HG02884 (cell line): Measurements from ENCODE around the gene GGA2.
"Not testable (repeated sequence)": the region's sequence is repeated elsewhere in the genome, so short reads cannot be mapped to it uniquely, and the experiment has no call there.

Source experiments
- ATAC-seq: cut with Tn5 transposase; IDR thresholded peaks from one replicate; pipeline ENCODE4 v1.9.1; 2021; ENCODE audit warnings: mild to moderate bottlenecking, moderate library complexity; ENCODE audit not compliant: unreplicated experiment

GGA2 gene

DNA sequence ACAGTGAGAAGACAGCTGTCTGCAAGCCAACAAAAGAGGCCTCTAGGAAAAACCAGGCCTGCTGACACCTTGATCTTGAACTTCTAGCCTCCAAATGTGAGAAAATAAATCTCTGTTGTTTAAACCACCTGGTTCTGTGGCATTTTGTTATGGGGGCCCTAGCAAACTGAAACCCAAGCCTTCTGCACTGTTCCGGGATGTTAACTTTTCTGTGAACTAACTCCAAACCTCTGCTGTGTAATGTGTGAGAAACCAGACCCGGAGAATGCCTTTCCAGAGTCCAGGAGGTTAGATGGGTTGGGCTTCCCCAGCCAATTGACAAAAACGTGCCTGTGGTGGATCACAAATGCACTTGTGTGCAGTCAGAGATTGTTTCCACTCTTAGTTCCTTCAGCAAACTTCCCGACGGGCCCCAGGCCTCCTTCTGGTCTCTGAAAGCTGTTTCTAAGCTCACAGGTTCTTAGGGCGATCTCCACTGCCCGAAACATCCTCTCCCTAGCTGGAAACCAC, 13.6 kb upstream of the GGA2 start:
- no peak for ATAC-seq

DNA sequence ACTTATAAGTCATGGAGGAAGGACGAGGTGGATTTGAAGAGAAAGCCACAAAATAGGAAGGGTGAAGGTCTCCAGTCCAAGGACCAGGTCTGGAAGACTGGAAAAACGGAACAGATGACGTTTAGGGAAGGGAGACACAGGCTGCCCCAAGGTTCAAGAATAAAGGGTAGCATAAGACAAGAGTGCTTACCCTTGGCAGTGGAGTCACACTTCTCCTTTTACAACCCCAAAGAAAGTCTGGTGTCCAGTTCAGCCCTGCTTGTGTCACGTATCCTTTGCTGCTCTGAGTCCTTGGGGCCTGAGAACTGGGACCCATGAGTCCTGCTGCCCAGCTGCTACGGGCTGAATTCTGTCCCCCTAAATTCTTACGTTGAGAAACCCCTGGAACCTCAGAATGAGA, 13.0 kb upstream of the GGA2 start:
- no peak for ATAC-seq

- no peak for ATAC-seq
These were observed 11.7 kb upstream of the GGA2 start for GRCh38 chr16:23521965-23522364.

DNA sequence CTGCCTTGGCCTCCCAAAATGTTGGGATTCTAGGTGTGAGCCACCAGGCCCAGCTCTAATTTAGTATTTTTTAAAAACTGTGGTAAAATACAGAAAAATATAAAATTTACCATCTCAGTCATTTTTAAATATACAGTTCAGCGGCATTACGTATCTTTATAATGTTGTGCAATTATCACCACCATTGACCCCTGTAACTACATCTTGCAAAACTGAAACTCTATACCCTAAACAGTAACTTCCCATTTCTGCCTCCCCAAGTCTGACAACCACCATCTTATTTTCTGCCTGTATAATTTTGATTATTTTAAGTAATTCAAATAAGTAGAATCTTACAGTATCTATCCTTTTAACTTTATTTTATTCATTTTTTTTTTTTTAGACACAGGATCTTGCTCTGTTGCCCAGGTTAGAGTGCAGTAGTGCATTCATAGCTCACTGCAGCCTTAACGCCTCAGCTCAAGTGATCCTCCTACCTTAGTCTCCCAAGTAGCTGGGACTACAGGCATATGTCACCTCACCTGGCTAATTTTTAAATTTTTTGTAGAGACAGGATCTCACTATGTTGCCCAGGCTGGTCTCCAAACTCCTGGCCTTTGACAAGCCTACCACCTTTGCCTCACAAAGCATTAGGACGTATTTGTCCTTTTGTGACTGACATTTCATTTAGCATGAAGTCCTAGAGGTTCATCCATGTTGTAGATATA, 10.9 kb upstream of the GGA2 start:
- no peak for ATAC-seq

DNA sequence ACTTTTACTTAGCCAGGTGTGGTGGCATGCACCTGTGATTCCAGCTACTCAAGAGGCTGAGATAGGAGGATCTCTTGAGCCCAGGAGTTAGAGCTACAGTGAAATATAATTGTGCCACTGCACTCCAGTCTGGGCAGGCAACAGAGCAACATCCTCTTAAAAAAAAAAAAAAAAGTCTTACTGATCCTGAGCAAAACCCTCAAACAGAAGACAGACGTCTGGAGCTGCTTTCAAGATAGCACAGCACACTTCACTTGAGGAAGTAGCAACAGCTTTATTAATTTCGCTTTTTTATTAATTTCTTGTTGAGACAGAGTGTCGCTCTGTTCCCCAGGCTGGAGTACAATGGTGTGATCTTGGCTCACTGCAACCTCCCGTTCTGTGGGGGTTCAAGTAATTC, 10.2 kb upstream of the GGA2 start:
- ATAC-seq = no peak

- no peak for ATAC-seq
These were observed 9.0 kb upstream of the GGA2 start for GRCh38 chr16:23519282-23519681.

GRCh38 chr16:23518435-23518891, 8.2 kb upstream of the GGA2 start:
- peak; percentile 54 for ATAC-seq

GRCh38 chr16:23516366-23517137, 6.3 kb upstream of the GGA2 start:
- no peak for ATAC-seq

GRCh38 chr16:23515881-23516280, 5.6 kb upstream of the GGA2 start:
- ATAC-seq = no peak

DNA sequence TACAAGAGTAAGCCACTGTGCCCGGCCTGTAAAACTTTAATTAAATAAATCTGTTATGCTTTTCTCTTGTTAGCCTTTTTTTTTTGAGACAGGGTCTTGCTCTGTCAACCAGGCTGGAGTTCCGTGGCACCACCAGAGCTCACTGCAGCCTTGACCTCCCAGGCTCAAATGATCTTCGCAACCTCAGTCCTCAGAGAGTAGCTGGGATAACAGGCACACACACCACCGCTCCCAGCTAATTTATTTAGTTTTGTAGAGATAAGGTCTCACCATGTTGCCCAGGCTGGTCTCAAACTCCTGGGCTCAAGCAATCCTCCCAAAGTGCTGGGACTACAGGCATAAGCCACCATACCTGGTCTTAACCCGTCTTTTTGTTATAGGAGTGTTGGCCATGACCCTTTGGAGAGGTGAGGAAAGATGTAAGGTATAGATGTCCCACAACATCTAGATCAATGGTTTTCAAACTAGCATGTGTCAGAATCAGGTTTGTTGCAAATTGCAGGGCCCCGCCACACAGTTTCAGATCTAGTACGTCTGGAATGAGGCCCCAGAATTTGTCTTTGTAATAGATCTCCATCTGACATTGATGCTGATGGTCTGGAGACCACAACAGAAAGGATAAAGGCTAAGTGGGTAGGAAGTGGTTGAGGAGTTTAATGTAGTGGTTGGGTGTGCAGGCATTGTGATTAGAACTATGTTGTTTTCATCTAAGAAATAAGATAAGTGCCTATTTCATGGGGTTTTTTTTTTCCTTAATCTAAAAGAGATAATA, 4.3 kb upstream of the GGA2 start:
- no peak for ATAC-seq

GRCh38 chr16:23512168-23512695, 1.9 kb upstream of the GGA2 start:
- no peak for ATAC-seq

GRCh38 chr16:23511731-23512130, 1.4 kb upstream of the GGA2 start:
- no peak for ATAC-seq

GRCh38 chr16:23510915-23511270, 599 bp upstream of the GGA2 start:
- not testable (repeated sequence) for ATAC-seq

DNA sequence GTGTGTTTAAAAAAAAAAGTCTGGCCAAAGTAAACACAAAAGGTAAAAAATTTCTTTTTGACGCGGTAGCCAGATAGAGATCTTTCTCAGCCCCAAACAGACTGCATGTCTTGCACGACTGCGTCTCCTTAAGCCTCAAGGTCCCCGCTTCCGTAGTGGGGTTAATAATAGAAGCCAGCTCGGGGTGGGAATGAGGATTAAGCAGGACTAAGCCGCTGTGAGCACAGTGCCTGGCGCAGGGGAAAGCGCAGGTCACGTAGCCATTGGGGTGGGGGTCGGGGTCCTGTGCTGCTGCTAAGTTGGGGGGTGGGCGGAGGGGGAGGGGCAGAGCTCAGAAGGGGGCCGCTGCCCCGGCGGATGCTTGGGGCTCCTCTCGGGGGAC, 521 bp downstream of the GGA2 start:
- no peak for ATAC-seq

DNA sequence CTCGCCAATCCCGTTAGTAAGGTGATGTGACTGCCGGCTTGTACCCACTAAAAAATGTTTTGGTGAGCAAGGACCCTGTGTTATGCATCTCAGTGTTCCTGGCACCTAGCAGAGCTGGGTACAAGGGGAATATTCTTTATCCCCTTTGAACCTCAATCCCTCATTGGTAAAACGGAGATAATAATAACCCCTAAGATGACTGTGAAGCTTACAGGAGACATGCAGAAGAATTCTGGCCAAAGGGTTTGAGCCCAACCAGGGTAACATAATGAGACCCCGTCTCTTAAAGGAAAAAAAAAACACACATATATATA, 896 bp downstream of the GGA2 start:
- ATAC-seq = no peak

GRCh38 chr16:23508589-23509440, 1.5 kb downstream of the GGA2 start:
- ATAC-seq = no peak

GRCh38 chr16:23506606-23506994, 3.7 kb downstream of the GGA2 start:
- ATAC-seq = no peak

GRCh38 chr16:23505671-23506605, 4.4 kb downstream of the GGA2 start:
- no peak for ATAC-seq

DNA sequence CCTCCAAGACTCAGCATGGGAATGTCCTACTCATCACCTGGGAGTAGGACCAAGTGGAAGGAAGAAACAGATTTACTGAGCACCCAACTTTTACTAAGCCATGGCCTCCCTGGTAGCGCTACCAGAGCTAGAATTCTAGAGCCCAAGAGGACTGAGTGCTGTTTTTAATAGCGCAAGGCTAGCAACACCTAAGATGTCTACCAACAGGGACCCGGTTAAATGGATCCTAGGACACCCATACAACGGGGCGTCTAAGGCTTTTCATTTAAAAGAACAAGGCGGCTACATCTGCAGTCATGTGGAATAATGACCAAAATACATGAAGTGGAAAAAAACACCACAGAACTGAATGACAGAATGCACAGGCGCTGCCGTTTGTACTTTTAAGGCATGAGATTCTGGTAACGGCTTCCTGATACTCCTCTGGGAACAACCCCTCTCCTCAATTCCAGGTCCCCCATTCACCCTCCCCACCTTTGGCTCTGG, 5.1 kb downstream of the GGA2 start:
- no peak for ATAC-seq
